HG03039 (cell line): Measurements from ENCODE around the gene FEM1C.
A peak's percentile ranks its signal among the peaks of the same experiment; 100 is the strongest.

ENCODE experiments used
- ATAC-seq: cut with Tn5 transposase; IDR thresholded peaks from one replicate; pipeline ENCODE4 v1.9.1; 2021; ENCODE audit warnings: mild to moderate bottlenecking, moderate library complexity; ENCODE audit not compliant: unreplicated experiment

Gene FEM1C

GRCh38 chr5:115558388-115558956 is 13.9 kb upstream of the FEM1C start:
- no peak for ATAC-seq

DNA sequence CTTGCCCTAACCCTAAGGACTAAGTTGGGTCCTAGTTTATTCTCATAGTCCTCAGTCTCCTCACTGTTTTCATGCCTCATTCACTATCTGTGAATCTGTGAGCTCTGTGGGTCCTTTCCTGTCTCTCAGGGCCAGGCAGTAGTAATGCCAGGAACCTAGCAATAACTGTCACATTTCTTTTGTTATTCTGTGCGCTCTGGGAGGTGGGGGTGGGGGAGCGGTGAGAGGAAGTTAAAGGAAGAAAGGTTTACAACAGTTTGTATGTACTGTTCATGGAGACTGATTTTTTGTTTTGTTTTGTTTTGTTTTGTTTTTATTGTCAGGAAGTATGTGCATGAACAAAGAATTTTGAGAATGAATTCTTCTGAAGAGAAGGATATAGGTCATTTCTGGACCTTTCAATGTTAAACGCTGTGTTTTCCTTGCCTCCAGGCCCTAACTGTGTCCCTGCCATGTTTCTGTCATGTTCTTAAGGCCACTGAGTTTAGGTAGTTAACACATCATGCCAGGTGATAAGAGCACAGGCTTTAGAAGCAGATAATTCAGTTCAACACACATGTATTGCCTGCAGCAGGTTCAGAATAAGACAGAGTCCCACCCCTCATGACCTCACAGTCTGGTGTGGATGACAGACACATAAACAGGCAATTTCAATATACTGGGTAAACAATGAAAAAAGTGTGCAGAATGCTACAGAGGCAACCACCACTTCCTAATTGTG is 13.3 kb upstream of the FEM1C start:
- no peak for ATAC-seq

DNA sequence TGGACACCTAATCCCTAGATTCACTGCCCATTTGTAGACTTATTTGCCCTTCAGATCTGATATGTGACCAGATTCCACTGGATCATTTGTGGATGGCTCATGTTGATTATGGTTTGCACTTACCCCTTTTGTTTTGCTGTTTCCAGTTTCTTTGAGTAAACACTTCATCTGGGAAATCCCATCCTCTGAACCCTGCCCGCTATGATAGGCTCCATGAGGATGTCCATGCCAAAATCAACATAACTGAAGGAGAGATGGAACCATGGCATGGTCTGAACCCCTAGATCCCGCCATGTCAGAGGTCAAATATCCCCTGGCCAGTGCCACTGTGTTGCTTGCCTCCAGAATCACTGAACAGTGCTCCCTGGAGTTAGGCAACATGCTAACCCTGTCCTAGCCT is 11.7 kb upstream of the FEM1C start:
- no peak for ATAC-seq

DNA sequence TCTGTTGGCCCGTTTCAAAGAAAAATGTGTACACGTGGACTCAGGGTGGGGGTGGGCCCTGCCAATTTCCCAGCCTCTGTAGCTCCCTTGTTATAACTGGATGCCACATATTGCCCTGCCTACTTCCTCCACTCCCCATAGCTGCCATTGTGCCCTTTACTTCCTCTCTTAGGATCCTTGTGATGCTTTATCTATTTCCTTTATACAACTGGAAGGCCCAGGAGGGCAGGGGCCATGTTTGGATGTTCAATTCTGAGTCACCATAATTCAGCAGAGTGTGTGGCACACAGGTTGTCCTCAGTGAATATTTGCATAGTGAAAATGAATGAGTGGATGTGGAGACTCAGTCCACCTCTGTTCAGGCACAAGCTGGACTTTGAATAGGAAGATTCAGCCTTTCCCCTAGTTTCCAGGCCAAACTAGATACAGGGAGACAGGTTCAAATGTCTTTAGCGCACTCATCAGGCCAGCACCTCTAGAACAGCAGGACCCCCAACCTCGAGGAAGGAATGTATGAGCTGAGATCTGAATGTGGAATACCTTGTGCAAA is 10.6 kb upstream of the FEM1C start:
- no peak for ATAC-seq

GRCh38 chr5:115553082-115553481 is 8.5 kb upstream of the FEM1C start:
- ATAC-seq: no peak

DNA sequence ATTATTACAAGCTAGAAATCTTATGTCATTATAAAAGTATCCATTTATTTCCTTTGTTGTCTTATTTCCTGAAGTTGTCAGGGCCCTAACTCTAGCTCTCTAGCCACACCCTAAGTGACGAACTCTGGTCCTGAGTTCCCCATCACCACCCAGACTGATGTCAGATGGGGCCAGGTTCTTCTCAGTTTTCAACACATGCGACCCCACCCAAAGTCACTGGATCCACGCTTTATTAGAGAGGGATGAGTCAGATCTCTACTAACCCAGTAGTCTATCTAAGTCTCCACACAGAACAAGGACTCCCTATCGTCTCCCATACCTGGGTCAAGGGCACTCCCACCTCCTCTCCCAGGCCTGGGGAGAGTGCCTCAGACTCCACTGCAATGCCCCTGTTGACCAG is 6.8 kb upstream of the FEM1C start:
- ATAC-seq: no peak

DNA sequence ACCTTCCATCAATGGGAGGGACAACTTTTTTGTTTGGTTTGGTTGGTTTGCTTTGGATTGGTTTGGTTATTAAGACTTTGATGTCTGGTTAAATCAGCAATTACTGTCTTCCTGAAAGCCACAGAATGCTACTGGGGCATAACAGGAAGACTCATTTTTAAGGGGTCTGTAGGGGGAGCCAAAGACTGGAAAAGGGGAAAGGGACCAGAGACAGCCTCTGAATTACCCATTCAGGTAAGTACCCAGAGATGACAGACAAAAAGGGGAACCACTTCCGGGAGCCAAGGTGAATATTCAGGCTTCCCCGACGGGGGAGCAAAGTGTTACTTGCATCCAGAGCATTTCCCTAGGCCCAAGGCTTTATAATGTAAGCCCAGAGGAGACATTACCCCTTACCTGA is 4.6 kb upstream of the FEM1C start:
- no peak for ATAC-seq

DNA sequence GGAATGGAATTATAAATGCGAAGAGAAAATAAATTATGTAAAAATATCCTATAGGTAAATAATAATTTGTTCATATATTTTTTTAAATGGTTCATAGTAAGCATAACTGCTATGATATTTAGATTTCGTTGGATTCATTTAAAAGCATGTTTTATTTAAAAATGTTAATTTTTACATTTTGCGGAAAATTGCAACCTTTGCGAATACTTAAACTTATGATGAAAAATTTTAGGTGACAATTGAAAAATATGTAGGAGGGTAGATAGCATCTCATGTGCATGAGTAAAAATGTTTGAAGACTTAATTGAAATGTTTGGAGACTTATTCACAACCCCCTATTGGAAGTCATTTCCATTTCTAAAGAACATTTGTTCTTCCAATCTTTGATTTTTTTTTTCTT is 4.1 kb upstream of the FEM1C start:
- no peak for ATAC-seq

- no peak for ATAC-seq
Observed at GRCh38 chr5:115545351-115545882, 842 bp upstream of the FEM1C start.

DNA sequence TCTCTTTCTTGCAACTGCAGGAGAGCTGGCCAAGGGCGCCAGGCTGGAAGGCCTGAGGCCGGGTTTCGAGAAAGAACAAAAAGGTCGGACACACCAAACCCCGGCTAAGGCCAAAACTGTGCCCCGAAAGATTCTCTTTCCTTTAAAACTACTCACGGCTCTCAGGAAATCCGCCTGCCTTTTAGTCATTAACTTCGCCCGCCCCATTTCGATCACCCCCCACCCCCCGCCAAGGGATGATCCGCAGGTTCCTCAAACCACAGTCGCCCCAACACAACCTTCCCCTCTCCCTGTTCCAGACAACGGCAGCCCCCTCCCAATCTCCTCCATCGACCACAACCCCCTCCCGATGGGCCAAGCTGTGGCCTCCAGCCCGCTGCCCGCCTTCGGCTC is 536 bp downstream of the FEM1C start:
- no peak for ATAC-seq

DNA sequence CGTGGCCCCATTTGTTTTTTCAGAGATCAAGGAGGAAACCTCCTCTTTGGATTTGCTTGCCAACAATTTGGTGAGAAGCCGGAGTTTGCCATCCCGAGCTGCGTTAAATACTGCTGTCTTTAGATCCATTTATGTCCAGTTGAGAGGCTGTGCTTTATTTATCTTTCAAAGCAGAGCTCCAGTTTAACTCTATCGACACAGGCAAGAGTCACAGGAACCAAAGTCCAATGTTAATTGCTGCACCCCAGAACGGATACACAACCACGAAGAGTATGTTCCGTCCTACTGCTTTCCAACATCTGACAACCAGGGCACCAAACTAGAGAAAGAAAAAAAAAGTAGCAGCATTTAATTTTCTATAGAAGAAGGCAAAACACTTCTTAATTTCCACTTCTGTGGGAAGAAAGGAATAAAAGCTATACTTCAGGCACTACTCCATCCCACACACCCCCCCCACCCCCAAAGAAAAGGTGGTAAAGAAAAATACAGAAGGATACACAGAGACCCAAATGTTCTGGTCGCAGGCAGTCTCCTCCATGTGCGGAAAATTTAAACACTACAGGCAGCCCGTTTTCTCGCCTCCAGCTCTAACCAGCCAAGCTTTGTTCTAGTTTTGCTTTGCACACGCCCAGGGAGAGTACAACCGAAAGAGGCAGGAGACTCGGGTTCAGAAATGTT is 1.1 kb downstream of the FEM1C start:
- ATAC-seq: peak; percentile 27

DNA sequence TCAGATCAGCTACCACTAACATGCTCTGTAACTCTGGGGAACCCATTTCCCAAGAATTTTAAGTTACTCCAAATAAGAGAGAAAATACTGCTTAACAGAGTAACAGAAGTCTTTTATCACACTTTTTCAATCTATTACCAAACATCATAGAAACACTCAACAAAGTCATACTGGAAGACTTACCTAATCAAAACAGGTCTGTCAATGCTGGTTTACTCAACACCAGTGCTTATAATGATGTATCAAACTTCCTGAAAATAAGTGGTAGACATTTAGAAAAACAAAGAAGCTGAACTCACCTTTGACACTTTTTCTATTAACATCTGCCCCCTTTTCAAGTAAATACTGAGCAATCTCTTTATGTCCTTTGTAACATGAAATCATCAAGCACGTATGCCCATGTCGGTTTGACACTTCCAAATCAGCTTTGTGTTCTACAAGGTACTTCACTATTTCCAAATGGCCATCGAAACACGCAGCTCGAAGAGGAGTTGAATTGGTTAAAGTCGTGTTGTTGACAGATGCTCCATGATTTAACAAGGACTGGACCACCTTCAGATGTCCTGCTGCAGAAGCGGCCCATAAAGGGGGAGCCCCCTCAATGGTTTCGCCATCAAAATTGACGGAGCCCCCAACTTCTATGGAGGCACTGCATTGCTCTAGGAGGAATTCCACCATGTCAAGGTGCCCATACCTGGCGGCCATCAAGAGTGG is 1.8 kb downstream of the FEM1C start:
- no peak for ATAC-seq

DNA sequence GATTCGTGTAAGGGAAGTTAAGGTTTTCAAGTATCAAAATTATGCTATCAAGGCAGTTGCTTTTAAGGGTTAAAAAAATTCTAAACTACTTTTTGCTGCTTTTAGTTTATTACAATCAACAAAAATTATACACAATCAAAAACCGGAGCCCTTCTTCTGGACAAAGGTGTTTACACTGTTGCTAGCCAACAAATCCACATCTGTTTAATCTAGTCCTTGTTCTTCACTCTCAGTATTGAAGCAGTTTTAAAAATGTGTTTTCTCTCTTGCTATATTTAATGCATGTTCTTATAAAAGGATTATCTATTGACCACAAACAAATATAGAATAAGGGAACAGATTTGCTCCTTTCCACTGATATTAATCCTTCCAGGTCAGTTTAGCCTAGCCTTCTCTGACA is 2.5 kb downstream of the FEM1C start:
- ATAC-seq: no peak

GRCh38 chr5:115541611-115542010 is 3.0 kb downstream of the FEM1C start:
- no peak for ATAC-seq

DNA sequence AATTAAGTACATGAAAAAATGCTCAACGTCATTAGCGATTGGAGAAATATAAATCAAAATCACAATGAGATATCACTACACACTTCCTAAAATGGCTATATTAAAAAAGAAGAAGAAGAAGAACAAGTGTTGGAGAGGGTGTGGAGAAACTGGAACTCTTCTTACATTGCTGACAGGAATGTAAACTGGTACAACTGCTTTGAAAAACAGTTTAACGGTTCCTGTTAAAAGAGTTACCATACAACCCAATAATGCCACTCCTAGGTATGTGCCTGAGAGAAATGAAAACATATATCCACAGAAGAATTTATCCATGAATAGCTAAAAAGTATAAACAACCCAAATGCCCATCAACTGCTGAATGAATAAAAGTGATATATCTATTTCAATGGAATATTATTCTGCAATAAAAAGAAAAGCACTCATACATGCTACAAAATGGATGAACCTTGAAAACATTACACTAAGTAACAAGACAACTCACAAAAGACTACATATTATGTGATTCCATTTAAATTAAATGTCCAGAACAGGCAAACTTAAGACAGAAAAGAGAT is 9.0 kb downstream of the FEM1C start:
- ATAC-seq: no peak

DNA sequence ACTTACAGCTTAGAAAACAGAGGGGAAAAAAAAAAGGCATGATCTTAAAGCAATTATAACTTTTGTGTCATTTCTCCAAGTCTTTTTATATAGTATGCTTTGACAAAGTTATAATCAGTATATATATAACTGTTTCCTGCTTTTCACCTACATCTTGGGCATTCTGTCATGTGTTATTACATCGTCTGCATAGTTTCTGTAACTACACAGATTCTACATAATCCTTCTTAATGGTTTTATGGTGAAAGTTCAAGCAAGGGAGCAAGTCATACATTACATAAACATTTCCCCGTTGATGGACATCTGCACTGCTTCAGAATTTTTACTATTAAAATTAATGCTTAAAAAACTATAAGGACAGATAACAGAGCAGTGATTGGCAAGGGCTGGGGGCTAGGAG is 12.1 kb downstream of the FEM1C start:
- ATAC-seq: no peak

GRCh38 chr5:115531787-115532367 is 12.7 kb downstream of the FEM1C start:
- no peak for ATAC-seq

DNA sequence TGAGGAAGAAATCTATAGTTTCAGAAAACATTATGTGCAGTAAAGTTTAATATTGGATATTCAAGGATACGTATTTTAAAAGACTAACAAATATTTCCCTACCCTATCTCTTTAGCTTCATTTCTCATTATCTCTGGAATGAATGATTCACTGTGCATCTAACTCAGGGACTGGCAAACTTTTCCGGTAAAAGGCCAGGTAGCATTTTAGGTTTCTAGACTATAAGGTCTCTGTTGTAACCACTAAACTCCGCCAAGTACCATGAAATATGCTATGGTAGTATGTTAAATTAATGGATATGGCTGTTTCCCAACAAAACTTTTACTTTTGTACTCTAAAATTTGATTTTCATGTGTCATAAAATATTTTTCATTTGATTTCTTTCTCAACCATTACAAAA is 13.2 kb downstream of the FEM1C start:
- no peak for ATAC-seq

GRCh38 chr5:115530426-115530825 is 14.1 kb downstream of the FEM1C start:
- ATAC-seq: no peak

DNA sequence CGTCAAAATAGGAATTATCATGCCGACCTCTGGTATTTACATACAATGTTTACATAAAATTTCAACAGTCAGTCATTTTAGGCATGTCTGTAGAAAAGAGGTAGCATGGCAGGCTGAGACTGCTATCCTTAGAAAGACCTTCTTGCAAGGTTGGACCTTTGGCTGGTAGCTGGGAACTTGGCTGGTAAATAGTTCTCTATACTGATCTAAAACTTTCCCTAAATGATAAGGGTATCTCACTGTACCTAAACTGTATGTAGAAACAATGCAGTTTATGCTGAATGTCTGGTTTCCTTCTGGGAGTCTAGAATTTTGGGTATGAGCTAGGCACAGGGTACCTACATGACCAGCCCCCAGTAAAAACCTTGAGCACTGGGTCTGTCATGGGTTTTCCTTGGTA is 18.0 kb downstream of the FEM1C start:
- ATAC-seq: no peak
